SK-N-SH treated with all-trans-retinoic acid at 6 μM for 48 hours (cell line): ENCODE measurements around the gene SCAMP3.
"Not testable (repeated sequence)": the region's sequence is repeated elsewhere in the genome, so short reads cannot be mapped to it uniquely, and the experiment has no call there.

Experiments
- ATAC-seq: fragments of 200-7000 bp; cut with Tn5 transposase; 3 replicates; pipeline ENCODE4 v1.9.1; 2020; ENCODE audit warnings: mild to moderate bottlenecking, moderate library complexity
- ARNTL ChIP-seq: fragments of 450-650 bp; formaldehyde crosslinking; IDR thresholded peaks from 2 replicates; pipeline ENCODE4 v1.5.0; 2020; ENCODE audit warnings: low read depth, mild to moderate bottlenecking, moderate library complexity, borderline replicate concordance
- BACH2 ChIP-seq: fragments of 250-450 bp; sonication (Bioruptor Pico); IDR thresholded peaks from 2 replicates; pipeline ENCODE4 v1.9.0; 2021; ENCODE audit warnings: mild to moderate bottlenecking, borderline replicate concordance
- CSDC2 ChIP-seq: fragments of 250-450 bp; sonication (Bioruptor Pico); IDR thresholded peaks from 2 replicates; pipeline ENCODE4 v1.5.0; 2020; ENCODE audit warnings: mild to moderate bottlenecking, moderate library complexity
- ESRRG ChIP-seq: fragments of 250-450 bp; sonication (Bioruptor Pico); IDR thresholded peaks from 2 replicates; pipeline ENCODE4 v1.6.1; 2021; ENCODE audit warnings: mild to moderate bottlenecking
- GLIS3 ChIP-seq: fragments of 250-450 bp; sonication (Bioruptor Pico); IDR thresholded peaks from 2 replicates; pipeline ENCODE4 v1.5.0; 2020; ENCODE audit warnings: mild to moderate bottlenecking, moderate library complexity
- ISL1 ChIP-seq: fragments of 250-450 bp; sonication (Bioruptor Pico); IDR thresholded peaks from 2 replicates; pipeline ENCODE4 v2.1.2; 2022; ENCODE audit warnings: mild to moderate bottlenecking, moderate library complexity
- OSR1 ChIP-seq: fragments of 250-450 bp; sonication (Bioruptor Pico); IDR thresholded peaks from 2 replicates; pipeline ENCODE4 v1.8.0; 2022; ENCODE audit warnings: moderate library complexity, mild to moderate bottlenecking, inconsistent platforms
- PPARA ChIP-seq: fragments of 250-450 bp; sonication (Bioruptor Pico); IDR thresholded peaks from 2 replicates; pipeline ENCODE4 v1.5.0; 2020; ENCODE audit warnings: mild to moderate bottlenecking, borderline replicate concordance
- RARB ChIP-seq: fragments of 250-450 bp; sonication (Bioruptor Pico); IDR thresholded peaks from 2 replicates; pipeline ENCODE4 v1.8.0; 2021; ENCODE audit warnings: mild to moderate bottlenecking, moderate library complexity
- SNAI2 ChIP-seq: fragments of 250-450 bp; sonication (Bioruptor Pico); IDR thresholded peaks from 2 replicates; pipeline ENCODE4 v1.5.0; 2020; ENCODE audit warnings: mild to moderate bottlenecking, moderate library complexity
- TCF4 ChIP-seq: fragments of 250-450 bp; sonication (Bioruptor Pico); IDR thresholded peaks from 2 replicates; pipeline ENCODE4 v1.8.0; 2021; ENCODE audit warnings: mild to moderate bottlenecking, moderate library complexity, borderline replicate concordance
- TOX ChIP-seq: fragments of 250-450 bp; sonication (Bioruptor Pico); IDR thresholded peaks from 2 replicates; pipeline ENCODE4 v1.8.0; 2021; ENCODE audit warnings: mild to moderate bottlenecking, moderate library complexity, borderline replicate concordance
- TSHZ2 ChIP-seq: fragments of 250-450 bp; sonication (Bioruptor Pico); IDR thresholded peaks from 2 replicates; pipeline ENCODE4 v1.5.0; 2020; ENCODE audit warnings: mild to moderate bottlenecking, moderate library complexity
- ZFP30 ChIP-seq: fragments of 450-650 bp; formaldehyde crosslinking; IDR thresholded peaks from 2 replicates; pipeline ENCODE4 v1.5.0; 2022; ENCODE audit warnings: mild to moderate bottlenecking, moderate library complexity
- ZNF565 ChIP-seq: fragments of 450-650 bp; formaldehyde crosslinking; conservative IDR thresholded peaks from 2 replicates; pipeline ENCODE4 v1.5.0; 2020; ENCODE audit warnings: low read depth, mild to moderate bottlenecking, moderate library complexity
- ZNF8 ChIP-seq: fragments of 450-650 bp; formaldehyde crosslinking; IDR thresholded peaks from 2 replicates; pipeline ENCODE4 v1.5.0; 2020; ENCODE audit warnings: mild to moderate bottlenecking, moderate library complexity
- TF ChIP-seq, protein P1 (sequence below): fragments of 250-450 bp; sonication (Bioruptor Pico); IDR thresholded peaks from 2 replicates; pipeline ENCODE4 v1.8.0; 2020; ENCODE audit warnings: mild to moderate bottlenecking, moderate library complexity, borderline replicate concordance
- TF ChIP-seq, protein P2 (sequence below): fragments of 250-450 bp; sonication (Bioruptor Pico); IDR thresholded peaks from 2 replicates; pipeline ENCODE4 v1.8.0; 2021; ENCODE audit warnings: low read depth, mild to moderate bottlenecking, moderate library complexity, borderline replicate concordance

Gene SCAMP3

DNA sequence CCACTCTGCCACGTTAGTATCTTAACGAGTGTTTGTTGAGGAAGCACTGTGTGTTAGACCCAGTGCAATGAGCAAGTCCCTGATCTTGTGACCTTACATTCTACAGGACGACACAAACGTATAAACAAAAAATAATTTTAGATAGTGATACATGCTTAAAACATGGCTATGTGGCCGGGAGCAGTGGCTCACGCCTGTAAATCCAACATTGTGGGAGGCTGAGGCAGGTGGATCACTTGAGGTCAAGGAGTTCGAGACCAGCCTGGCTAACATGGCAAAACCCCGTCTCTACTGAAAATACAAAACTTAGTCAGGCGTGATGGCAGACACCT is 34.1 kb downstream of the SCAMP3 start (continued):
- TF ChIP-seq, protein P1, sequence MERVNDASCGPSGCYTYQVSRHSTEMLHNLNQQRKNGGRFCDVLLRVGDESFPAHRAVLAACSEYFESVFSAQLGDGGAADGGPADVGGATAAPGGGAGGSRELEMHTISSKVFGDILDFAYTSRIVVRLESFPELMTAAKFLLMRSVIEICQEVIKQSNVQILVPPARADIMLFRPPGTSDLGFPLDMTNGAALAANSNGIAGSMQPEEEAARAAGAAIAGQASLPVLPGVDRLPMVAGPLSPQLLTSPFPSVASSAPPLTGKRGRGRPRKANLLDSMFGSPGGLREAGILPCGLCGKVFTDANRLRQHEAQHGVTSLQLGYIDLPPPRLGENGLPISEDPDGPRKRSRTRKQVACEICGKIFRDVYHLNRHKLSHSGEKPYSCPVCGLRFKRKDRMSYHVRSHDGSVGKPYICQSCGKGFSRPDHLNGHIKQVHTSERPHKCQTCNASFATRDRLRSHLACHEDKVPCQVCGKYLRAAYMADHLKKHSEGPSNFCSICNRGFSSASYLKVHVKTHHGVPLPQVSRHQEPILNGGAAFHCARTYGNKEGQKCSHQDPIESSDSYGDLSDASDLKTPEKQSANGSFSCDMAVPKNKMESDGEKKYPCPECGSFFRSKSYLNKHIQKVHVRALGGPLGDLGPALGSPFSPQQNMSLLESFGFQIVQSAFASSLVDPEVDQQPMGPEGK: no peak
- TF ChIP-seq RARB (no peak), GLIS3 (CRISPR knock-in tag) (no peak), TOX (no peak), CSDC2 (CRISPR knock-in tag) (no peak)
- TF ChIP-seq, protein P2, sequence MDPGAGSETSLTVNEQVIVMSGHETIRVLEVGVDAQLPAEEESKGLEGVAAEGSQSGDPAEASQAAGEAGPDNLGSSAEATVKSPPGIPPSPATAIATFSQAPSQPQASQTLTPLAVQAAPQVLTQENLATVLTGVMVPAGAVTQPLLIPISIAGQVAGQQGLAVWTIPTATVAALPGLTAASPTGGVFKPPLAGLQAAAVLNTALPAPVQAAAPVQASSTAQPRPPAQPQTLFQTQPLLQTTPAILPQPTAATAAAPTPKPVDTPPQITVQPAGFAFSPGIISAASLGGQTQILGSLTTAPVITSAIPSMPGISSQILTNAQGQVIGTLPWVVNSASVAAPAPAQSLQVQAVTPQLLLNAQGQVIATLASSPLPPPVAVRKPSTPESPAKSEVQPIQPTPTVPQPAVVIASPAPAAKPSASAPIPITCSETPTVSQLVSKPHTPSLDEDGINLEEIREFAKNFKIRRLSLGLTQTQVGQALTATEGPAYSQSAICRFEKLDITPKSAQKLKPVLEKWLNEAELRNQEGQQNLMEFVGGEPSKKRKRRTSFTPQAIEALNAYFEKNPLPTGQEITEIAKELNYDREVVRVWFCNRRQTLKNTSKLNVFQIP (CRISPR knock-in tag): no peak

GRCh38 chr1:155227261-155228095 is 34.7 kb downstream of the SCAMP3 start:
- TF ChIP-seq, protein P1: peak; percentile 58
- no peak for TF ChIP-seq OSR1 (CRISPR knock-in tag)

GRCh38 chr1:155226910-155227260 is 35.3 kb downstream of the SCAMP3 start:
- TF ChIP-seq ISL1 (CRISPR knock-in tag) (no peak), ARNTL (no peak), TSHZ2 (no peak), ZNF8 (CRISPR knock-in tag) (no peak), TCF4 (no peak), BACH2 (CRISPR knock-in tag) (no peak), OSR1 (CRISPR knock-in tag) (no peak)
- ATAC-seq: peak; percentile 46

More at GRCh38 chr1:155227261-155228095, 34.7 kb downstream of the SCAMP3 start:
- peak; percentile 94 for ATAC-seq

GRCh38 chr1:155226188-155226909 is 35.8 kb downstream of the SCAMP3 start:
- peak; percentile 37 for ATAC-seq

GRCh38 chr1:155225404-155225759 is 36.8 kb downstream of the SCAMP3 start:
- not testable (repeated sequence) for ATAC-seq

More at GRCh38 chr1:155226188-155226909, 35.8 kb downstream of the SCAMP3 start:
- no peak for TF ChIP-seq RARB
- TF ChIP-seq ZNF8 (CRISPR knock-in tag): no peak
- TF ChIP-seq ZFP30 (CRISPR knock-in tag): no peak
- TF ChIP-seq TSHZ2: no peak
- TF ChIP-seq BACH2 (CRISPR knock-in tag): no peak
- no peak for TF ChIP-seq GLIS3 (CRISPR knock-in tag)
- TF ChIP-seq ARNTL: no peak
- TF ChIP-seq ZNF565 (CRISPR knock-in tag): no peak
- TF ChIP-seq CSDC2 (CRISPR knock-in tag): no peak
- TF ChIP-seq TCF4: no peak
- TF ChIP-seq SNAI2 (CRISPR knock-in tag): no peak
- no peak for TF ChIP-seq ESRRG (CRISPR knock-in tag)
- TF ChIP-seq PPARA (CRISPR knock-in tag): no peak
- TF ChIP-seq, all 23 proteins: peak for 0
